GM12873 (cell line): ENCODE data around the gene IGF2R.

Experiments used
- CTCF ChIP-seq: IDR thresholded peaks from 2 replicates; pipeline ENCODE4 v1.5.1; 2012; ENCODE audit warnings: low read depth, mild to moderate bottlenecking, moderate library complexity, low read length, control low read depth; ENCODE audit not compliant: insufficient read depth; ENCODE audit errors: missing control alignments

The IGF2R gene

DNA sequence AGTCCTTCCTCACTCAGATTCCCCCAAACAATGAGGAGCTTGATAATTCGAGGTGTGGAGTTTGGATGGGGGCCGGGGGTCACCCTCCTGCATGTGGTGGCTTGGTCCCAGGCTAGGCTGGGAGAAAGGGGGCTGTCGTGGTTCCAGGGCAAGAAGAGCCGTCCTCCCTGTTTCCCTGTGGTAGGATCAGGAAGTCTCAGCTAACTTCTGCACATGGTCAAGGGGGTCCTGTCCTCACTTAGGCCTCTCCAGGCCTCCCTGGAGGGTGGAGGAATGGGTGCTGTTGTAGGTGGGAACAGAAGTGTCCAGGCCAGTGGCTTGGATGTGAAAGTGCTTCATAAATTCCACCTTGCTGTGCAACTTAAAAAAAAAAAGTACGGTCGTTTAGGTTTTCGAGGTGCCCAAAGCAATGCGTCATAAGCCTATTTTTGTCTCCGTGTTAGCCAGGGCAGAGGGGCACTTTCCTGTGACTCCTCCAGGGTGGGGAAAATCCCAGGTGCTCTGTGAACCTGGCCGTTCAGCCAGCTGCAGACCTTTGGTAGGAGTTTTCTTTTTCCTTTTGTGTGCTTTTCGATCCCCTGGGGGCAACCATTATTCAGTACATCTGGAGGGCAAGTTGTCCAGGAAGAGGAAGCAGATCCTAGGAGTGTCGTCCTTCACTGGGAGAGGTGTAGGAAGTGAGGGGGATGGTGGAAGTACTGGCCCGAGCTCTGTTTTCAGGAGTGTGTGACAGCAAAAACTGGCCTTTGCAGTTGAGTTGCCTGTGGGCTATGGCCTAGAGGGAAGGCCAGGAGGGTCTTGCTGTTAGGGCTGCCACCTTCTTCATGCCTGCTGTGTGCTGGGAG is 9.6 kb downstream of the IGF2R start:
- no peak for TF ChIP-seq CTCF

GRCh38 chr6:159979136-159979874 is 10.4 kb downstream of the IGF2R start:
- no peak for TF ChIP-seq CTCF

GRCh38 chr6:159980474-159980873 is 11.6 kb downstream of the IGF2R start:
- no peak for TF ChIP-seq CTCF

- no peak for TF ChIP-seq CTCF
Measured at GRCh38 chr6:159981071-159981402, 12.2 kb downstream of the IGF2R start.

- TF ChIP-seq CTCF, result no peak
Measured at GRCh38 chr6:159981403-159982245, 12.7 kb downstream of the IGF2R start.

DNA sequence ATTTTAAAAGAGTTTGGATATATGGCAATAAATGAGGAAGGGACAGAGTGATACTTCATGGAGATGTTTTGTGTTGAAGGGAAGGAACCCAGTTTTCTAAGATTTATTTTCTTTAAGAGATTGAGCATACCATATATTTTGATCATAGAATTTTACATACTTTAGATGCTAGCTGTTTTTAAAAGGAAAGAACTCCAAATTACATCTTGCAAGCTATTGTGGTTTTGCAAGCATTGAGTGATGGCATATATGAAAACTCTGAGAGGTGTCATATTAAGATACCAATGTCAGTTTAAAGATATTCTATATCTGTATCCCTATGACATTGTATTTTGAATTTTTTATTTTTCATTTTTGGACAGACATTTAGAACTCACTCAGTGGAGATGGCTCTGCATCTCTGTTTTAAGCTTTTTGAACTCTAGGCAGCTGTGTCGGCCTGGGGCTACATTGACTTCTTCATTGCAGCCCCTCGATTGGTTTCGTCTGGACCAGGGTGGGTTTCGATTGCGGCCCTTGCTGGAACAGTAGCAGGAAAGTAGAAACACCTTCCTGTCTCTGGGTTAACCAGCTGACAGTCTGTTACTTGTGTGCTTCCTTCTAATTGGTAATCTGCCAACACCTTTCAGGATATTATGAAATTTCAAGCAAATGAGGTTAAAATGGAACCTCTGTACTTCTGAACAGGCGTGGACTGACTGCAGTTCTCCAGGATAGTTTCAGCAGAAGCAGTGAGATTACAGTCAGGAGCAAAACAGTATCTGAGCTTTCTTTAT is 14.0 kb downstream of the IGF2R start:
- no peak for TF ChIP-seq CTCF
